GM23248 (cell line): ENCODE measurements around the gene PDP2.

Experiments used
- EZH2 ChIP-seq: fragments of 200-600 bp; sonication (generic); IDR thresholded peaks from 2 replicates; pipeline ENCODE4 v1.6.1; 2018; ENCODE audit warnings: antibody characterized with exemption, mild to moderate bottlenecking; ENCODE audit not compliant: insufficient read depth, poor library complexity, severe bottlenecking
- EZH2phosphoT487 ChIP-seq: fragments of 200-600 bp; sonication (generic); IDR thresholded peaks from 2 replicates; pipeline ENCODE4 v1.6.1; 2018; ENCODE audit warnings: antibody characterized with exemption, moderate library complexity, mild to moderate bottlenecking, low read depth; ENCODE audit not compliant: insufficient read depth

GRCh38 chr16:66930189-66930588 is 49.9 kb downstream of the PDP2 start:
- no peak for TF ChIP-seq EZH2
- TF ChIP-seq EZH2phosphoT487: no peak
